HUES48 (cell line): Measurements from ENCODE around the gene ALKBH7.

Experiments used
- H3K27ac ChIP-seq: one replicate; pipeline ENCODE4 v1.7.0; 2013; ENCODE audit warnings: low read depth, low read length, inconsistent platforms
- H3K27me3 ChIP-seq: 2 replicates; pipeline ENCODE4 v1.6.1; 2013; ENCODE audit warnings: mild to moderate bottlenecking, low read length; ENCODE audit not compliant: control insufficient read depth, insufficient read depth
- H3K36me3 ChIP-seq: 2 replicates; pipeline ENCODE4 v1.6.1; 2013; ENCODE audit warnings: low read length; ENCODE audit not compliant: control insufficient read depth, insufficient read depth
- H3K4me1 ChIP-seq: 2 replicates; pipeline ENCODE4 v1.6.1; 2013; ENCODE audit warnings: mild to moderate bottlenecking, low read length; ENCODE audit not compliant: control insufficient read depth, insufficient read depth
- H3K4me3 ChIP-seq: 2 replicates; pipeline ENCODE4 v1.5.1; 2013; ENCODE audit warnings: mild to moderate bottlenecking, low read depth, low read length
- H3K9ac ChIP-seq: 2 replicates; pipeline ENCODE4 v1.6.1; 2013; ENCODE audit warnings: mild to moderate bottlenecking, low read depth, low read length, moderate library complexity
- H3K9me3 ChIP-seq: 2 replicates; pipeline ENCODE4 v1.6.1; 2013; ENCODE audit warnings: low read length; ENCODE audit not compliant: control insufficient read depth, insufficient read depth

The ALKBH7 gene

DNA sequence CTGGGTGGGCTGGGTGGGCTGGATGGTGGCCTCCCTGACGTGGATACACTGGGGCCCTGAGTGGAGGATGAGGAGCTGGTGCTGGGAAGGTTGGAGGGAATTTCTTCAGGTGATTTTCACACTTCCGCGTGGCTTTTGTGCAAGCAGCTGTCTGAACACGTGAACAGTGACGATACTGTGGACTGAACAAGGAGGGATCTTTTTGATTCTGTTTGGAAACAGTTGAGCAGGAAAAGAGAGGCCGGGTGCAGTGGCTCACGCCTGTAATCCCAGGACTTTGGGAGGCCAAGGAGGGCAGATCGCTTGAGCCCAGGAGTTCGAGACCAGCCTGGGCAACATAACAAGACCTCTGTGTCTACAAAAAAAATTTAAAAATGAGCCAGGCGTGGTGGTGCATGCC is 29.5 kb downstream of the ALKBH7 start:
- H3K27ac ChIP-seq: no peak overlapping the region

DNA sequence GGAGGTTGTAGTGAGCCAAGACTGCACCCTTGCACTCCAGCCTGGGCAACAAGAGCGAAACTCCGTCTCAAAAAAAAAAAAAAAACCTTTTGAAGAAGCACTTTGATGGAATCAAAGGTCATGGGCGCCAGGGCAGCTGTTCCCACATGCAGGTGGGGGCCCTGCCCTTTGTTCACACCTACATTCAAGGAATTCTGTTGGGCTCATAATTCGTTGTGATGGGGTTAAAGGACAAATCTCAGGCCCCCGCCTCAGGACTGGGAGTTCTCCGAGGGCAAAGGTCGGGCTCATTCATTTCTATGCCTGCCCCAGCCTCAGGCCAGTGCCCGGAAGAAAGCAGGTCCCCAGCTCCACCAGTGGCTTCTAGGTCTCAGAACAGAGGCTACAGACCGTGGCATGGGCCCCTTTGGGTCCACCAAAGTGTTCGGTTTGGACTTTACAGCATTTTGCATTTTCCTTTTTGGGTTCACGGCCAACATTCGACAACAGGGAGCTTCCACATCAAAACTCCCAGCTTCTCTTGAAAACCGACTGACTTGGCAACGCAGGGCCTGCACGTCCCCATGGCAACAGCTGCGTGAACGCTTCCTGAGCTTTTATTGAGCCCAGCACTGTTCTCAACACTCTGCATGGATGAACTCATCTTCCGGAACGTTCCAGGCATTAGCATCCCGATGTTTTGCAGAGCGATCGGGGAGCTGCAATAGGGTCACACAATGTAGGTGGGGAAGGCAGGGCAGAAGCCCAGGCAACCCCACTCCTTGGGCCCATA is 30.4 kb downstream of the ALKBH7 start:
- Histone ChIP-seq H3K36me3 (no peaks in the 10 kb centered on the region), H3K9ac (no peak overlapping the region), H3K4me1 (no peaks in the 10 kb centered on the region)

More for the DNA sequence above, 29.5 kb downstream of the ALKBH7 start:
- H3K4me3 ChIP-seq: no peak overlapping the region
- no peaks in the 10 kb centered on the region for H3K4me1 ChIP-seq
- no peaks in the 10 kb centered on the region for H3K36me3 ChIP-seq
- no peak overlapping the region for H3K9ac ChIP-seq
- H3K9me3 ChIP-seq: no peaks in the 10 kb centered on the region
- no peaks in the 10 kb centered on the region for H3K27me3 ChIP-seq

DNA sequence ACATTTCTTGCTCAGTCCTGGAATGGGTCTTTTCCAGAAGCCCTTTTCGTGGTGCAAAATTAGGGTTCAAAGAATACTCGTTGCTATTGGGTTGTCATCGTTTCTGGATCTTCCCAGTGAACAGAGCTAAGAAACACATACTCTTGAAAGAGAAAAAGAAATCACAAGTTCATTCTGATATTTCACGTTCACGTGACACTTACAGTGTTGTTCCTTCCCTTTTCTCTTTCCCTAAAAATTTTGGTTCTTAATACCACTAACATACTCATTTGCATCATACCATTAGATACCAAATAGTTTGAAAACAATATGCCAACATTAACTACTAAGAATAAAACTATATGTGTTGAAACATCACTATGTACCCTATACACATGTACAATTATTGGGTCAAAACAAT is 33.8 kb downstream of the ALKBH7 start:
- H3K27ac ChIP-seq: no peak overlapping the region
- H3K9ac ChIP-seq: no peak overlapping the region
- no peaks in the 10 kb centered on the region for H3K9me3 ChIP-seq
- no peak overlapping the region for H3K4me3 ChIP-seq
- no peaks in the 10 kb centered on the region for H3K36me3 ChIP-seq
- H3K4me1 ChIP-seq: no peaks in the 10 kb centered on the region
- H3K27me3 ChIP-seq: no peaks in the 10 kb centered on the region

More for the DNA sequence above, 30.4 kb downstream of the ALKBH7 start:
- Histone ChIP-seq H3K27me3 (no peaks in the 10 kb centered on the region), H3K27ac (no peak overlapping the region), H3K4me3 (no peak overlapping the region), H3K9me3 (no peaks in the 10 kb centered on the region)

DNA sequence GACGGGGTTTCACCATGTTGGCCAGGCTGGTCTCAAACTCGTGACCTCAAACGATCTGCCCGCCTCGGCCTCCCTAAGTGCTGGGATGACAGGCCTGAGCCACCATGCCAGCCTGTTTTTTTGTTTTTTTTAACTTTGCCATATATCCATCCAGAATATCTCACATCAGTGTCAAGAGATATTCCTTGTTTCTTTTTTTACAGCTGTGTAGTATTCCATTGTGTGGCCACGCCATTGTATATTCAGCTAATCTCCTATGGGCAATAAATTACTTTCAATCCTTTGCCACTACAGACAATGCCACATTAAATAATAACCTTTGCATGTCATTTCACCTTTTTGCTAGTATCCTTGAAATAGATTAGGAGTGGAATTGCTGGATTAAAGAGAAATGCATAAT is 36.8 kb downstream of the ALKBH7 start:
- no peaks in the 10 kb centered on the region for H3K27me3 ChIP-seq

DNA sequence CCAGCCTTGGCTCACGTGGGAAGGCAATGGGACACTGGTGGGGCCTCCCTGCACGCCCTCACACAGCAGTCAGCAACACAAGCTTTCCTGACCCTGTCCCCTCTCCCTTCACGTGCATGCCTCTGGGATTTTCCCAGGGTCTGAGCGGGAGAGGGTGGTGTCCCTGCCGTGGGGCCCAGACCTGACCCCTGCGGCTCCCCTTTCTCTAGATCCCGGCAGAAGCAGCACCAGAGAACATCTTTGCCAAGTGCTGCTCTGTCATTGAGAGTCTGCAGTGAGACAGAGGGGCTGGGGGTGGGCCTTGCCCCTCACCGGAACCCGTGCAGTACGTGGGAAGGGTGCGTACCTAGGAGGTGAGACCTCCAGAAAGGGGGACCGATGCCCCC is 39.5 kb downstream of the ALKBH7 start:
- peaks cover 34% of the 10 kb centered on the region for H3K36me3 ChIP-seq
- H3K9me3 ChIP-seq: no peaks in the 10 kb centered on the region
- peaks cover 6% of the 10 kb centered on the region; the same call in 1 of the 2 replicates for H3K4me1 ChIP-seq
- no peak overlapping the region for H3K9ac ChIP-seq
- H3K27me3 ChIP-seq: no peaks in the 10 kb centered on the region
- H3K4me3 ChIP-seq: no peak overlapping the region
- H3K27ac ChIP-seq: peak overlapping the region; percentile 26

More for the DNA sequence above, 36.8 kb downstream of the ALKBH7 start:
- H3K9ac ChIP-seq: no peak overlapping the region
- H3K36me3 ChIP-seq: peaks cover 8% of the 10 kb centered on the region
- H3K9me3 ChIP-seq: no peaks in the 10 kb centered on the region
- no peak overlapping the region for H3K4me3 ChIP-seq
- peaks cover 6% of the 10 kb centered on the region; the same call in 1 of the 2 replicates for H3K4me1 ChIP-seq
- no peak overlapping the region for H3K27ac ChIP-seq

DNA sequence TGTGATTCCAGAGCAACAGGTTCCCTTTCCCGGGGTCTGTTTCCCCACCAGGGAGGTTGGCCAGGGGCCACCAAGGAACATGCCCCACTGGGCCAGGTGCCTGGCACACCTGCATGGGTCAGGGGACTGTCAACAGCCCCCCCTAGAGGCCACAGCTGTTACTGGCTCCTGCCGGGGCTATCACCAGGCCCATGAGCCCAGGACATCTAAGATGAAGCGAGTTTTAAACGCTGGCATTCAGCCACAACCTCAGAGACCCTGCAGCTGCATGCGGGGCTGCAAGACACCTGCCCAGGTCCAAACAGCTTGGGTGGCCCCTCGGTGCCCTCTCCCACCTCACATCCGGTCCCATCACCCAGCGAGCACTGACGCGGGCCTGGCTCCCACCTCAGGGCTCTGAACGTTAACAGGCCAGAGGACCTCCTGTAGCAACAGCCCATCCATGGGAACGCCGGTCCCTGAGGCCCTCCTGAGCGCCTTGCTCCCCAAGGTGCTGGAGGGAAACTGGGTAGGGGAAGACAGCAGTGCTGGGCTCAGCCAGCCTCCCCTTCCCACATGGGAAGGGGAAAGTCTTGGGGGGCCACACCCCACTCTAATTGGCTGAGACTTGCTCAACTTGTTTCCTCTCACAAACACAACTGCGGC is 40.0 kb downstream of the ALKBH7 start:
- Histone ChIP-seq H3K27ac (peak overlapping the region; percentile 64), H3K4me1 (peaks cover 6% of the 10 kb centered on the region; the same call in 1 of the 2 replicates), H3K9ac (no peak overlapping the region), H3K27me3 (no peaks in the 10 kb centered on the region), H3K4me3 (no peak overlapping the region), H3K36me3 (peaks cover 39% of the 10 kb centered on the region), H3K9me3 (no peaks in the 10 kb centered on the region)

DNA sequence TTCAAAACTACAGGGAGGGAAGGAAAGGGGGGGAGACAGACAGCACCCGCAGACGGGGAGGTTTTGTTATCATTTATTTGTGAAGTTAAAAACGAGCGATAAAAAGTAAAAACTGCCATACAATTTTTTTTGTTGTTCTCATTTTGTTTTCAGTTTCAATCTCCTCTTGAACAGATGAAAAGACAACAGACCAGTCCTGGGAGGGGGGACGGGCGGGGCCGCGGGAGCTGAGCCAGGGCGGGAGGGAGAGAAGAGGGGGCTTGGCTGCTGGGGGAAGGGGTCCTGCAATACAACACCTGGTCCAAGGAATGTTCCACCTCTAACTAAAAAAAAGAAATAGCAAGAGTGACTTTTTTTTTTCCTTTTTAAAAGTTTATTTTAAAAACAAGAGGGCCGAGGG is 40.7 kb downstream of the ALKBH7 start:
- Histone ChIP-seq H3K27me3 (no peaks in the 10 kb centered on the region), H3K4me3 (no peak overlapping the region), H3K9me3 (no peaks in the 10 kb centered on the region), H3K4me1 (peaks cover 6% of the 10 kb centered on the region; the same call in 1 of the 2 replicates), H3K27ac (no peak overlapping the region), H3K36me3 (peaks cover 46% of the 10 kb centered on the region), H3K9ac (no peak overlapping the region)

DNA sequence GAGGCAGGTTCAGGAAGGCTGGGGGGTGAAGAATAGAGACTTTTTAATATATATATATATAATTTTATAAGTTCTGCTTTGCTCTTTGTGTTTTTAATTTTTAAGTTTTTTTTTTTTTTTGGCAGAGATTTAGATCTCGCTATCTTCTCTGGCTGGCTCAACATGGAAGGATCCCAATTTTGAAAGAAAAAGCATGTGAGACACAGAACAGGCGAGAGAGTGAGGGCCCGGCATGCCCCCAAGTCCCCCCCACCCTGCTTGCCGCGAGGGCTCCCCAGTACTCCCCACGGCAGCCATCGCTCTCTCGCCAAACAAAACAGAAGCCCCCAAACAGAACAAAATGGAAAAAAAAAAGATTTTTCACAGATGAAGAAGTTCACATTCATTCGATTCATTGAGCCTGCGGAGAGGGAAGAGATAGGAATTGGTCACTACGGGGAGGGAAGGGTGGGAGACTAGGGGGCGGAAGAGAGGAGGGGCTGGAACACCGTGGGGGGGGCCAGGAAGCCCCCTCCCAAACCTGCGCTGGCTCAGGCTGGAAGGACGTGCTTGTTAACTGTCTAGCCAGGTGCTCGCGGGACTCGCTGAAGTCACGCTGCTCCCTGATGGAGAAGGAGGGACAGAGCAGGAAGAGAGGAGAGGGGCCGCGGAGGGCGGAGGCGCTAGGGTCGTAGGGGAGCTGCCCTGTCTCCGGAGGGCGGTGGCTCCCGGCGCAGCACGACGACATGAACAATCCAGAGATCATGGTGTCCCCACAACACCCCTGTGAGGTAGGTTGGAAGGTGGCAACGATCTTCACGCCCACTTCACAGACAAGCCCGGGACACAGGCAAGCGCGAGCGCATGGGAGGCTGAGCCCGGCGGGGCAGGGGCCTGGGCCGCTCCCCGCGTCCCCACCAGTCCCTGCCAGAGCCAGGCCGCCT is 41.4 kb downstream of the ALKBH7 start:
- Histone ChIP-seq H3K9ac (no peak overlapping the region), H3K4me3 (no peak overlapping the region), H3K27me3 (no peaks in the 10 kb centered on the region), H3K27ac (no peak overlapping the region), H3K9me3 (no peaks in the 10 kb centered on the region), H3K4me1 (peaks cover 6% of the 10 kb centered on the region; the same call in 1 of the 2 replicates), H3K36me3 (peaks cover 53% of the 10 kb centered on the region)

DNA sequence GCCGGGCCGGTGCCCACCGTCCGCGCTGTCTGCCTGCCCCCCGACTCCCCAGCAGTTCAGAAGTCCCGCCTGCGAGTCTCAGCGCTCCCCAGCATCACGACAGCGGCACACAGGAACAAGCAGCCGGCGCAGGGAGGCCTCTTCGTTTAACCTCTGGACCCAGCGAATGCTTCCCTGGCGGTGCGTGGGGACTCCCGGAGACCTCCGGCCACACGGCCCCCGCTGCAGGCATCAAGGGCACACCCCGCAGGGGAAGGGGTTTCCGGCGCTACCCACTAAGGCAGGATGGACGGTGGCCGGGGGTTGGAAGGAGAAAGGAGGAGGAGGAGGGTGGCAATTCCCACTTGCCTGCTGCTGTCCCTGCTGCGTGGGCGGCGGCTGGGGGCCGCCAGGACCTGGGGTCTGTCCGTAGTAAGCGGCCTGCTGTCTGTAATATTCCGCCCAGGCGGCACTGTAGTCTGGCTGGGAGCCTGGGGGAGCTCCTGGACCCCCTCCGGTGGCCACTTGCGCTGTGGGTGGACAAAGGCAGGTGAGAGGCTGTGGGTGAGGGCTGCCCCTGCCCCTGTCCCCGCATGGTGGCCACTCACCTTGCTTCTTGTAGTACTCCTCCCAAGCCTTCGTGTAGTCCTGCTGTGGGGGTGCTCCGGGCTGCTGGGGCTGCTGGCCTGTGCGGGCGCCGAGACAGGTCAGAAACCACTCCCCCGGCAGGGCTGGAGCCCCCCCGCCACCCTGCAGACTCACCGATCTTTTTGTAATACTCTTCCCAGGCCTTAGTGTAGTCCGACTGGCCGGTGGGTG is 42.4 kb downstream of the ALKBH7 start:
- Histone ChIP-seq H3K27me3 (no peaks in the 10 kb centered on the region), H3K27ac (peak overlapping the region; percentile 5), H3K4me1 (peaks cover 6% of the 10 kb centered on the region; the same call in 1 of the 2 replicates), H3K9ac (no peak overlapping the region), H3K36me3 (peaks cover 64% of the 10 kb centered on the region), H3K4me3 (no peak overlapping the region), H3K9me3 (no peaks in the 10 kb centered on the region)

DNA sequence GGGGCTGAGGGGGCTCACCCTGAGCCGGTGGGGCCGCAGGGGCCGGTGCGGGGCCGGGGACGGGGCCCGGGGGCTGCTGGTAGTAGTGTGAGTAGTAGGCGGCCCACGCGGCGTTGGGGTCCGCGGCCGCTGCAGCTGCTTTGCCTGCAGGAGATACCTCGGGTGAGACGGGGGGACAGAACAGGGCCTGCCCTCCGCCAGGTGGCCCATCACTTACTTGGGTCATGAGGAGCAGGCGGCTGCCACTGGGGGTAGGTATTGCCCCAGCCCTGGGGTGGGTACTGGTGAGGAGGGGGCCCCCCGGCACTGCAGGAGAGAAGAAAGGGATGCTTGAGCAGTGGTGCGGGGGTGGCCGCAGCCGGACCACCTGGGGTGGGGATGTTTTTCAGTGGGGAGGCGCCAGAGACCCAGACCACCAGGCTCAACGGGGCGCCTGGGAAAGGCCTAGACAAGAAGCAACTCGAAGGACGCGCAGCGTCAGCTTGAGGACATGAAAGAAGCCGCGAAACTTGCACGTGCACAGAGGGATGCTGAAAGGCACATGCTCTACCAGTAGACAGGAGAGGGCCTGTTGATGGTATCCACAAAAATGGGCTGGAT is 43.1 kb downstream of the ALKBH7 start:
- H3K9ac ChIP-seq: no peak overlapping the region
- peaks cover 70% of the 10 kb centered on the region for H3K36me3 ChIP-seq
- H3K4me3 ChIP-seq: no peak overlapping the region
- H3K9me3 ChIP-seq: no peaks in the 10 kb centered on the region
- no peaks in the 10 kb centered on the region for H3K27me3 ChIP-seq
- H3K4me1 ChIP-seq: peaks cover 6% of the 10 kb centered on the region; the same call in 1 of the 2 replicates
- no peak overlapping the region for H3K27ac ChIP-seq
